ENCODE results near the gene TSACC. TPM values are rescaled to one million over a fixed set of nuclear protein-coding genes. Genes with fewer than 3 reads are reported as not detected.

Gene TSACC
- total RNA-seq, 1 experiment from 2014 or later: not detected

Other genes starting within 250 kb of the TSACC start
- 27.5 and 41.6 TPM in 2 replicates for gene LMNA, start 223.8 kb upstream of the TSACC start, total RNA-seq (2014; rRNA removed; shearing (Covaris generic); ENCODE audit: low replicate concordance)
- gene SEMA4A, start 184.9 kb upstream of the TSACC start, total RNA-seq (2014; rRNA removed; shearing (Covaris generic); ENCODE audit: low replicate concordance): 46.7 and 66.7 TPM in 2 replicates
- gene SLC25A44, start 144.4 kb upstream of the TSACC start, total RNA-seq (2014; rRNA removed; shearing (Covaris generic); ENCODE audit: low replicate concordance): 16.8 and 24.0 TPM in 2 replicates
- 40.1 and 51.2 TPM in 2 replicates for gene PMF1, start 125.5 kb upstream of the TSACC start, total RNA-seq (2014; rRNA removed; shearing (Covaris generic); ENCODE audit: low replicate concordance)
- 0.18 and 0.48 TPM in 2 replicates for gene BGLAP, start 96.3 kb upstream of the TSACC start, total RNA-seq (2014; rRNA removed; shearing (Covaris generic); ENCODE audit: low replicate concordance)
- gene PAQR6, start 90.5 kb upstream of the TSACC start, total RNA-seq (2014; rRNA removed; shearing (Covaris generic); ENCODE audit: low replicate concordance): 7.6 and 10.0 TPM in 2 replicates
- gene SMG5, start 55.7 kb upstream of the TSACC start, total RNA-seq (2014; rRNA removed; shearing (Covaris generic); ENCODE audit: low replicate concordance): 53.7 and 64.6 TPM in 2 replicates
- 6.1 and 9.8 TPM in 2 replicates for gene TMEM79, start 54.2 kb upstream of the TSACC start, total RNA-seq (2014; rRNA removed; shearing (Covaris generic); ENCODE audit: low replicate concordance)
- 17.7 and 39.1 TPM in 2 replicates for gene GLMP, start 42.8 kb upstream of the TSACC start, total RNA-seq (2014; rRNA removed; shearing (Covaris generic); ENCODE audit: low replicate concordance)
- gene VHLL, start 39.2 kb upstream of the TSACC start, total RNA-seq (2014; rRNA removed; shearing (Covaris generic); ENCODE audit: low replicate concordance): not detected in 2 replicates
- gene CCT3, start 234 bp upstream of the TSACC start, total RNA-seq (2014; rRNA removed; shearing (Covaris generic); ENCODE audit: low replicate concordance): 325 and 443 TPM in 2 replicates
- gene RHBG, start 30.7 kb downstream of the TSACC start, total RNA-seq (2014; rRNA removed; shearing (Covaris generic); ENCODE audit: low replicate concordance): not detected in 2 replicates
- gene MEF2D, start 162.2 kb downstream of the TSACC start, total RNA-seq (2014; rRNA removed; shearing (Covaris generic); ENCODE audit: low replicate concordance): 22.3 and 24.7 TPM in 2 replicates
- 0.75 and 1.5 TPM in 2 replicates for gene IQGAP3, start 234.0 kb downstream of the TSACC start, total RNA-seq (2014; rRNA removed; shearing (Covaris generic); ENCODE audit: low replicate concordance)
- 2.9 and 7.8 TPM in 2 replicates for gene TTC24, start 241.2 kb downstream of the TSACC start, total RNA-seq (2014; rRNA removed; shearing (Covaris generic); ENCODE audit: low replicate concordance)